HG03575 (cell line): ENCODE results near the gene DOK7.
"Not testable (repeated sequence)": the region's sequence is repeated elsewhere in the genome, so short reads cannot be mapped to it uniquely, and the experiment has no call there.

ENCODE experiments used
- ATAC-seq: cut with Tn5 transposase; IDR thresholded peaks from one replicate; pipeline ENCODE4 v1.9.1; 2021; ENCODE audit not compliant: unreplicated experiment, insufficient number of reproducible peaks, low FRiP score; ENCODE audit errors: extremely low read depth

Gene DOK7

DNA sequence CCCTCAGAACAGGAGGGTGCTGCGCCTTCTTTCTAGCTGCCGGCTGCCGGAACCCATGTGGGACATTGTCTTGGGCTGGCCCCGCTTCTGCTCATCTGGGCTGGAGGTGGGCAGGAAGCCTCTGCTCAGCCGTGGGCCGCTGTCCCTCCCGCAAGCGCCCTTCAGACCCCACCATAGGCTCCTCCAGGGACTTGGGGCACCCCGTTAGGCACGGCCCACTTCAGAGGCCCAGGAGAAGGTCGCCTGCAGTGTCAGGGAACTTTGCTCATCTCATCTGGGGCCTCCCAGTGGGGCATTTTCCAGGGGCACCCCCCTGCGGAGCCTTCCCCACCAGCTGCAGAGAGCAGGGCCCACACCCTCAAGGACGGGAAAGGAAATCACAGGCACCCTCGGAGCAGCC lies 32.9 kb downstream of the DOK7 start:
- ATAC-seq = no peak

DNA sequence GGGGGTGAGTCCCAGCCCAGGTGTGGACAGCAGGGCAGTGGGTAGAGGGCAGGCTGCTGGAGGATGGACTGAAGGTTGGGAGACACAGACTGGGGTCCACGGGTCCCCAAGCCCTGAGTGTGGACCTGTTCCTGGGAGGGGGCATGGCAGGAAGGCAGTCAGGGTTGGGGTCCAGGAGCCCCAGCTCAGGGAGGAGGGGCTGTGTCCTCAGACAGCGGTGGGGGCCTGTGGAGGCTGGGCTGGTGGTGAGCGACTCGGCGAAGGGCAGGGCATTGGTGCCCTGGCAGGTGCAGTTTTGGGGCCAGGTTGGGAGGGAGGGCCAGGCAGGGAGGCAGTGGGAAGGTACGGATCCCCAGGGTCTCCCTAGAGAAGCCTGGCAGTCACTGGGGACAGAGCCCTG lies 34.0 kb downstream of the DOK7 start:
- no peak for ATAC-seq

DNA sequence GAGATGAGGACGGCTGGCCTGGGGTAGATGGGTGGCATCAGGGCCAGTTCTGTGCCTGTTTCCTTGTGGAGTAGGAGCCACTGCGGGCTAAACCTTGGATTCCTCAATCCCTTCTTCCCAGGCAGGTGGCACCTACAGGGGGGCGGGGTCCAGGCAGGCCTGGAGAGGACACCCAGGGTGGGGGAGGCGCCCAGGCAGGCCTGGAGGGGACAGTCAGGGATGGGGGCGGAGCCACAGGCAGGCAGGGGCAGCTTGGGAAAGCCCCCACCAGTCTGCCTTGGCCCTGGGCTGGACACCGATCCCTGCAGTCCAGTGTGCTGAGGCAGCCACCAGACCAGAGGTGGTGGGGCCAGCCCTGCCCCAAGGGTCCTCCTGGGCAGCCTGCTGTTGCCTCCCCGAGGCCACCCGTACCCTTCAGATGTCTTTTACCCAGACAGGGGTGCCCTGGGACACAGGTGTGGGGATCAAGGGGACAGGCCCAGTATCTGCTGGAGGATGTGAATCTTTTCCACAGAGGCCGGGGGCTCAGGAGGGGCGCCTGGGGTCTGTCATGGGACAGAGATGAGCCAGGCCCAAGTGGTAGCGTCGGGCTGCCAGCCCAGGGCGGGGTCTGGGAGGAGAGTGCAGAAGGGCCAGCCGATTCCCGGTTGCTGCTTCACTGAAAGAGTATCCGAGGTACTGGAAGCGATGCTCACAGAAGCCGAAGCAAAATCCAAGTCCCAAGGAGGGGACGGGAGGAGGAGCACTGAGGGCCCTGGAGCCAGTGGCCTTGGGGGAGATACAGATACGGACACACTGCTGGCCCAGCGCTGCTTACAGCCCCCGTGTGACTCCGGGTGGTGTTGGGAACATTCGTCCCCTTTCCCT lies 34.6 kb downstream of the DOK7 start:
- ATAC-seq = no peak

DNA sequence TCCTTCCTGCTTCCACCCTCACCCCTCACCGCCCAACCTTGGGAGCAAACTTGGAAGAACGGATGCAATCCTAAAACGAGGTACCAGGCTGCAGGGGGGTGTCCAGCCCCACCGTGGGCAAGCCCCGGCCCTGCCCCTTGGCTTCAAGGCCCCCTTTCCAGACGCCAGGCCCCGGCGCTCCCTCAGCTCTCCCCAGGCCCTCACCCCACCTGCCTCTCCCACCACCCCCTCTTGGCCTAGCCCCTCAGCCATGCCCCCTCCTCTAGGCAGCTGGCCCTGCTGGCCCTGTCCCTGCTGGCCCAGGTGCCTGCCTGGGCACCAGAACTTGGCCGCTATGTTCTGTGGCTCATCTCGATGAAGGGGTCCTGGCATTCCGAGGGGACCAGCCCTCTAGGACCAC lies 35.3 kb downstream of the DOK7 start:
- ATAC-seq = no peak

DNA sequence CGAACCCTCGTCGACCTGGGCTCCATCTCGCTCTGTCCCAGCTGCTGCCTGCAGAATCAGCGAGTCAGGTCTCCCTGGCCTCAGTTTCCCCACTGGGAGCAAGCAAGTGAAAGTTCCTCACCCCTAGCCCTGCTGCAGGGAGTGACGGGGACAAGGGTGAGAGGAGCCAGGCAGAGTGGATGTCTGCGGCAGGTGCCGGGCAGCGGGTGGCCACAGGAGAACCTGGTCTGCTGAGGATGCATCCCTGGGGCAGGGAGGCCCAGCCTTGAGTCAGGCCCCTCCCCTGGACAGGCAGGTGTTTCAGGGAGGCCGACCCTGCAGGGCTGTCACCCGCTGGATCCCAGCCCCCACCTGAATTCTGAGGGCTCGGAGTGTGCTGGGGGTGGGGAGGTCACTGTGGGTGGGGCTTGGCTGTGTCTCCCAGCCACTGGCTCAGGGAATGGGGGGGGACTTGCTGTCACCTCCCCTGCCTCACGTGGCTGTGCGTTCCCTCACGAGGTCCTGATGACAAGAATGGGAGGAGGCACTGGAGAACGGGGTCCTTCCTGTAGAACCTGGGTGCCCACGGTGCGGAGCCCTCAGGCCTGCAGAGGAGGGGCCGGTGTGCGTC lies 35.9 kb downstream of the DOK7 start:
- no peak for ATAC-seq

DNA sequence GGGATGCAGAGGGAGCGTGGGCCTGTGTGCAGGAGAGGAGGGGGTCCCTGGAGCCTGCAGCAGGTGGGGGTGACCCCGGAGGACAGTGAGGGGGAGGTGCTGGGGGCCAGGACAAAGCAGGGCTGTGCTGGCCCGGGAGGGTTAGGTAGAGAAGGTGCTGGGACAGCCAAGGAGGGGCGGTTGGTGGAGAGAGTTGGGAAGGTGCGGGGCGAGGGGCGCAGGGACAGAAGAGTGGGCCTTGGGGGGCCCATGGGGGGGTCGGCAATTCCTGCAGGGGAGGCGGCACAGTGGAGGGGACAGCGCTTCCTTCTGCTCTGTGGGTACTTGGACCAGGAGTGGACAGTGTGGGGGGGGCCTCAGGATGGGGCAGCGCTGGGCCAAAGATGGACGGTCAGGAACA lies 36.6 kb downstream of the DOK7 start:
- no peak for ATAC-seq

DNA sequence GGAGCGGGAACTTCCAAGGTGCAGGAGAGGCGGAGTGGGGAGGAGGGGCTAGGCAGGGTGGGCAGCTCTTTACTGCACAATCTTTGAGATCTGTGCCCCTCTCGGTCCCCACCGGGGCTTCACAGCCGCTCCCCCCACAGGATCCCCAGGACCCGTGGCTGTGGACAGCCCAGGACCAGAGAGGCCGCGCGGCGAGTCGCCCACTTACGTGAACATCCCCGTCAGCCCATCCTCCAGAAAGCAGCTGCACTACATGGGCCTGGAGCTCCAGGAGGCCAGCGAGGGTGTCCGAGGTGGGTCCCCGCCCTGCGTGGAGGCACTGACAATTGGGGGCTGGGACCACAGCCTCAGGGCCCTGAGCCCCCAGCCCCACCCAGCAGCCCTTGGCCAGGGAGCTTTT lies 37.0 kb downstream of the DOK7 start:
- ATAC-seq = no peak

DNA sequence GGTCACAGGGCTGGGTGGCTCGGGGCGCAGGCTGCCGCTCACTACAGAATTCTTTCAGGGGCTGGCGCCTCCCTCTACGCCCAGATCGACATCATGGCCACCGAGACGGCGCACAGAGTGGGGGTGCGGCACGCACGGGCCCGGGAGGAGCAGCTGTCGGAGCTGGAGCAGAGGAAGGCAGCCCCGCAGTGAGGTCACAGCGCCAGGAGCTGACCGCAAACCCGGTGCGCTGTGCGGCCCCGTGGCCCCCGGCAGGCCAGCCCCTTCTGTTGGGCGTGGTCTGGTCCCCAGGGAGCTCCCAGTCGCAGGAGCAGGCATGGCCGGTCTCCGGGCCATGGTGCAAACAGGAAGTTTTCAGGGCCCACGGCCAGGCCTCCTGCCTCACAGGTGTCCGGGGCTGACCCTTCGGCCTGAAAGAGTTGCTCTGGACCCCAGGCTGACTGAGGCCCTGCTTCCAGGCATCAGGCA lies 37.6 kb downstream of the DOK7 start:
- ATAC-seq = no peak

GRCh38 chr4:3501126-3501824 lies 38.2 kb downstream of the DOK7 start:
- ATAC-seq = no peak

- no peak for ATAC-seq
These were observed 38.8 kb downstream of the DOK7 start for GRCh38 chr4:3501825-3502425.

DNA sequence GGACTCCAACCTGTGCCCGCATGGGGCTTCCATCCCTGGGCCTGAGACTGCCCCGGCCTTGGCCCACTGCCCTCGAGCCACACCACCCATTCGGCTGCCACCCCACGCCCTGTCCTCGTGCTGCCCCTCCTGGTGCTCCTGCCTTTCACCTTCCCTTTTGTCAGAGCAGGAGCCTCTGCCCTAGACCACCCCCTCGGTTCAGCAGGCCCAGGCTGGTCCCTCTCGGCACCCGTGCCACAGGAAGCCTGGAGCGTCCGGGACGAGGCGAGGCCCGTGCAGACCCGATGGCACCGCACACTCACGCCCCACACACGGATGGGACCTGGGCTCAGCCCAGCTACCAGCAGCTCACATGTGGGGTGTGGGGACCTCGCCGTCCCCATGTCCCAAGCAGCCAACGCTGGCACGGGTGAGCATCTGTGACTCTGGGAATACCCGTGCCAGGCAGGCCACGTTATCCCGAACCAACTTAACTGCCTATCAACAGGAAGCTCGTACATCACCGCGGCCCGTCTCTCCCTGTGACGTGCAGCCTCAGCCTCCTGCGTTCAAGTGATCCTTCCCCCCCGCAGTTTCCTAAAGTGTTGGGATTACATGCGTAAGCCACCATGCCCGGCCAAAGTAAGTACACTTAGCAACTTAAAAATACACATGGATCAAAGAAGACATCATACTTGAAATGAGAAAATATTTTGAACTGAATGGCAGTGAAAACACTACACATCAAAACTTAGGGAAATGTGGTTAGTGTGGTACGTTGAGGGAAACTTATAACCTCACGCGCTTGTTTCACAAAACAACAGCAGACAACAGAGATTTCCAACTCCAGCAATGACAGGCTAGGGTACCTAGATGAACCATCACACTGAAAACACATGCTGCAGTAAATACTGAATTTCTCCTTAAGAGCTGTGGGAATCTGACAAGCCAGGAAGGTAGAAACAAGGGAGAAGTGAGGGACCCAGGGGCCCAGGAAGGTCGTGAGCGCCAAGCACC lies 40.1 kb downstream of the DOK7 start:
- ATAC-seq = no peak

DNA sequence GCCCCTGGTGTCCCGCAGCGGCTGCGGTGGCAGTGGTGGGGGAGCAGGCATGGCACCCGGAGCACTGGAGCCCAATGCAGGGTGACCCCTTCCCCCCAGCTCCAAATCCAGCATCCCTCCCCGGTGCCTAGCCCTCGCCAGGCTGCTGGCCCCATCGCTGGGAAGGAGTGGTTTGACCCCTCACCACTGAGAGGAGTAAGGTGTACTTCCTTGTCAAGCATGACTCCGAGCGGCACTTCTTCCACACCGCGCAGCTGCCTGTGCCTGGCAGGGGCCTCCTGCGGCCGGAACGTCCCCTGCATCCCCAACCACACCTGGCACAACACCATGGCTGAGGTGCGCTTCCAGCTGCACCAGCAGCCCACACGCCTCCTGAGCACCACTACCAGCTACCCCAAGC lies 42.1 kb downstream of the DOK7 start:
- ATAC-seq = no peak

- no peak for ATAC-seq
These were observed 45.4 kb downstream of the DOK7 start for GRCh38 chr4:3508542-3508941.

- ATAC-seq = no peak
These were observed 47.4 kb downstream of the DOK7 start for GRCh38 chr4:3510481-3510880.

- no peak for ATAC-seq
These were observed 48.1 kb downstream of the DOK7 start for GRCh38 chr4:3511187-3511586.

DNA sequence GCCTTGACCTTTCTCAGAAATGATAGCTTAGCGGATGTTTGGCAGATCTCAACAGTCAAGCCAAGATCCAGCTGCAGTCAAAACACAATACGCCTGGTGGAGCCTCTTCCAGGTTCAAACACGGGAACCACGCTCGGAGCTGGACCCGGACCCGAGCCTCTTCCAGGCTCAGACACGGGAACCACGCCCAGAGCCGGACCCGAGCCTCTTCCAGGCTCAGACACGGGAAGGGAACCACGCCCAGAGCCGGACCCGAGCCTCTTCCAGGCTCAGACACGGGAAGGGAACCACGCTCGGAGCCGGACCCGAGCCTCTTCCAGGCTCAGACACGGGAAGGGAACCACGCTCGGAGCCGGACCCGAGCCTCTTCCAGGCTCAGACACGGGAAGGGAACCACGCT lies 48.5 kb downstream of the DOK7 start:
- ATAC-seq = not testable (repeated sequence)

DNA sequence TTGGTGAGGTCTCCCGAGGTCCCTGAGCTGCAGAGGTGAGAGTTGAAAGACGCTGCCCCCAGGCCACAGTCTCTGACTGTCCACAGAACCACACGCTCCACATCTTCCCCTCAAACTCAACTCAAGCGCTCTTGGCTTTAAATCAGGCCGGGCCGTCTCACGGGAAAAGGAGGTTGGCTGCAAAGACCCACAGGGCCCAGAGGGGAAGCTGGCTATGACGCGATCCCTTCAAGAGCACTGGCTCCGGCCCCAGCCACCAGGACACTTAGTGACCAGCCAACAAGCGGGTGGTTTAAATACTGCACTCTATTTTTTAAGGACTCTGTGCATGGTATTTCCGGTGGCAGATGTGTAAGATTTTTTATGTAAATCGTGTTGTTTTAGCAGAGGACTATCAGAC lies 49.2 kb downstream of the DOK7 start:
- no peak for ATAC-seq

GRCh38 chr4:3512719-3513118 lies 49.6 kb downstream of the DOK7 start:
- no peak for ATAC-seq

GRCh38 chr4:3513807-3514206 lies 50.7 kb downstream of the DOK7 start:
- no peak for ATAC-seq
